Measurements from ENCODE around the gene SLC23A2.
A peak's percentile ranks its signal among the peaks of the same experiment; 100 is the strongest.
"Not testable (repeated sequence)": the region's sequence is repeated elsewhere in the genome, so short reads cannot be mapped to it uniquely, and the experiment has no call there.

Gene SLC23A2

DNA sequence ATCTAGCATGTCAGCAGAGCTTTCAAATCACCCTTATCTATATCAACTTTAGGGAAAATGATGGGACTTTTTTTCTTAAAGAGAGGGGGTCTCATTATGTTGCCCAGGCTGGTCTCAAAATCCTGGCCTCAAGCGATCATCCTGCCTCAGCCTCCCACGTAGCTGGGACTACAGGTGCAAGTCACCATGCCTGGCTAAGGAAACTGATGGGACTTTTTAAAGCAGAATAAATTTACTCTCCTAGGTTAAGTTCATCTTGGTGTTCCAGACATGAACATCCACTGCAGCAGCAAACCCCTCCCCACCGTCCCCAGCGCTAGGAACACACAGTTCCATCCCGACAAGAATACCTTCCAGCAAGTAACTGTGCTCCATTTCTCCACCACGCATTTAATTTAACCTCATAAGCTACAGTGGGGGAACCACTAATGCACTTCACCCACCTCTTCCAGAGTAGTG is 64.9 kb downstream of the SLC23A2 start:
- DNase-seq: no peak

DNA sequence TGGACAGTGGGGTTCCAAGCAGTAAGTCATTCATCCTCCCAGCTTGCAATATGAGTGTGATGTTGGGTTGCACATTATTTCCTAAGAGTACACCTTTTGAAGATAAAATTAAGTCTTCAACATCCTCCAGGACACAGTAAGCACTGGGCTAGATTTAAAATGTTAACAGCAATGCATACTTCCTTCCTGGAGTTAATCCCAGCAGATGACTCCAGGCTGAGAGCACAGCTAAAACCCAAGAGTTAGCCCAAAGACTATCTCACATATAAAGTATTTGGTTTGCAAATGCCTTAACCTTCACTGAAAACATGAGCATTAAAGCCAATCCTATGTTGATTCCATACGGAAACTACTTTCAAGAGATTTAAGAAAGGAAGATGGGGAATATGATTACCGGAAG is 69.2 kb downstream of the SLC23A2 start:
- no peak for DNase-seq

DNA sequence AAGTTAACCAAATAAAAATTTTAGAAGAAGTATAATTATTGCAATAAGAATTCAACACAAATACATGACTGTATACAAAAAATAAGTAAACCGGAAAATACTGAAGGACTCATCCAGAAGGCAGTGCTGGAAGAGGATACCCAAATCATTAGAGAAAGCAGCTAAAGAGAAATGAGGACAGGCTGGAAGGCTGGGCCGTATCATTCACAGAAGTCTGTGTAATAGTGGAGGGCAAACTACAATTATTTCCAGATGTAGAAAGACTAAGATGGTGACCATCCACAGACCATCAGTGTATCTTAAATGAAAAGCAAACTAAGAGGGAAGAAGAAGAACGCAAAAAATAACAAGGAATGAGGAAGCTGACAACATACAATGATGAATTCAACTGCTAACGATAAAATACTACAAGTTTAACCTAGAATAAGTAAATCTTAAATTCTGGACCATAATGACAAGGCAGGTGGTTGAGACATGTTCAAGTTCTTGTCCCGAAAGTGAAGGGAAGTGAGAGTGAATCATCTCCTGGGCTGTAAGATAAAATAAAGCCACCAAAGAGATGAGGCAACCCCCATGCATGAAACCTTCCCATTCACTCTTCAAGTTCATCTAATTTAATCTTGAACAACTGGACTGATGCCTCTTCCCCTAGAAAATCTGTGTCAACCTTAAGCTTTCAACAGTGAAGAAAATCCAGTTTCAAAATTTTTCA is 71.5 kb downstream of the SLC23A2 start:
- DNase-seq: no peak

DNA sequence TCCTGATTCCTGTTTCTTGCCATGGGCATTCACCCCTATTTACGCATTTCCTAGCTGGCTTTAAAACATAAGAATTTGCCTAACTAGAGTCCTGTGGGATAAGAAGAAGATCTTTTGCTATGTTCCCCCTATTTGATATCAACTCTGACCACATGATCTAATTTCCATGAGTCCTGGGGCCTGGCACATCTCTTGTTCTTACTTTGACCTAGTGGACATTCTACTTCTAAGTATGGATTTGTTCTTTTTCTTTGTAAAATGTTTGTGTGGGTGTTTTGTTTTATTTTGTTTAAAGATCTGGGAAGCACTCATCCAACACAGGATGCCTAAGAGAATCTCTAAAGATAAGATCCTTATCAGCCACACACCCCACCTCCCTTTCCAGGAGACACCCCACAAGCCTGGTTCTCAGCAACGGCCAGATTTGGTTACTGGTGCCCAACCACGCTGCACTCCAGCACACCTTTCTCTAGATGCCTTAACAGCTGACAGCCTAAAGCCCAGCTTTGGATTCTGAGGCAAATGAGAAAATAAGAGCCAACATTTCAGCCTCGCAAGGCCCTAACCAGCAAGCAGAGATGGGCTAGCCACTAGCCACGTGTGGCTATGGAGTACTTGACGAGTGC is 74.7 kb downstream of the SLC23A2 start:
- DNase-seq: no peak

DNA sequence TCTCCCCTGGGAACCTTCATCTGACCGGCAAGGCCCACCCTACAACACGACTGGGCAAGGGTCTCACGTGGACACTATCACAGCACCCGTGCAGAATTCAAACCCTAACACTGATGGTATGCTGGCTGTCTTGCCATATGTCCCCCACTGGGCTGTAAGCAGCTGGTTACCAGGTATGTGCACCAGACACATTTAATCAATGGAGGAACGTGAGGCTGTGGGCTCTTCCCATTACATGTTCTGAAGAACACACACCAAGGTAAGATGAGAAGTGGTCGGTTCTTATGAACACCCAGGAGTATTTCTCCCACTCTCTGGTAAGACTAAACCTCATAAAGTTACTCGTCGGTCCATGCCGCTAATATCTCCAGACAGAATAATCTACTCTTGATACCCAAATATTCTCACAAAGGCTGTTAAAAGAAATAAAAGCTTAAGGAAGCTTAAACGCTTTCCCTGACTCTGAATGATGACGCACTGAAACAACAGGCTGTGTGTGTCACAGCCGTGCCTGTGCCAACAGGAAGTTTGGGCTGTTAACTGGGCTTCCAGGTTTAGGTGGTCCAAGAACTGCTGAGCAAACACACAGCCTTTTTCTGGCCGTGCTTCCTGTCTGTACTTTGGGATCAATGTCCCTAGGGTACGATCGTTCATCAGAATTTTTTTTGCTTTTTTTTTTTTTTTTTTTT is 75.3 kb downstream of the SLC23A2 start:
- DNase-seq: peak in 3 of 14 donors; percentile 8 to 28 (median 24)

DNA sequence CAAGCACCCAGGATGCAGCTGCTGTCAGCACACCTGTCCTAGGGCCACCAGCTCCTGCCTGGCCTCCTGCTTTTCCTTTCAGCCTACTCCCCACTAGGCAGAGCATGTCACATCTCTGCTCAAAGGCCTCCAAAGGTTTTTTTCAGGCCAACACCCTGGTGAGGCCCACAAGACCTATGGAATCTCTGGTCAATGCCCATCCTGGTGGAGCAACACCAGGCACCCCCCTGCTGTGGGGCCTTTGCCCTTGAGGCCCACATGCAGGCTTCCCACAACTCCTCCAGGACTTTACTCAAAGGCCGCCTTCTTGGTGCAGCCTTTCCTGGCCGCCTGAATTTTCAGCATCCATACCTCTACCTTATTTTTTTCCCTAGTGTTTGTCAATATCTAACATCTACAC is 76.9 kb downstream of the SLC23A2 start:
- no peak for DNase-seq

DNA sequence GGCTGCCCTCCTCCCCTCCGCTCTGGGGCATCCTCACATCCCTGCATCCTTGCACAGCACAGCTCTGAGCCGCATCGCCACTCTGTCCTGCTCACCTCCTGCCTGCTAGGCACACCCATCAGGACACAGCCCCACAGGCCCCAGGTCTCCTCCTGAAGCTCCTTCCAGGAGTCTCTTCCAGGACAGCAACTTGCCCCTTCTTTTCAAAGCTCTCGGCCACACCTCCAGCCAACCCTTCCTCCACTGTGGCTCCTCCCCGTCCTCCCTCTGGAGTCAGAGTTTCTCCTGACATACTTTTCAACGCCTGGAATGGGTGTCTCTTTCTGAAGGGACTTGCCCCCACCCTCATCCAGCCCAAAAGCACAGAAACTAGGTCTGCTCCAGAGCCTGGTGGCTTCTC is 77.3 kb downstream of the SLC23A2 start:
- no peak for DNase-seq

DNA sequence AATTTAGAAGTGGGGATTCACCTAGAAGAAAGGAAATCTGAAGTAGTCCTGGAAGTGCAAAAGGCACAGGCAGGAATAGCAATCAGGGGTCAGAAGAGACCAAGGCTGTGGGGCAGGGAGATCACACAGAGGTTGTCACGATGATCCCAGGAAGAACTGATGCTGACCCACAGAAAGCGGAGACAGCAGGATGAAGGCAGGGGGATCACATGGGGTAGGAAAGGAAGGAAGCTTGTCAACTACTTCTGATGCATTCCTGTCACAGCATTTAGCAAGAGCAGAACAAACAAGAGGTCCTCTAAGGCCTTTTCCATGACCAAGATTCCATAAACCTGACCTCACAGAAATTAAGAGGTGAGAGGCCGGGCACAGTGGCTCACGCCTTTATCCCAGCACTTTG is 79.1 kb downstream of the SLC23A2 start:
- DNase-seq: no peak

DNA sequence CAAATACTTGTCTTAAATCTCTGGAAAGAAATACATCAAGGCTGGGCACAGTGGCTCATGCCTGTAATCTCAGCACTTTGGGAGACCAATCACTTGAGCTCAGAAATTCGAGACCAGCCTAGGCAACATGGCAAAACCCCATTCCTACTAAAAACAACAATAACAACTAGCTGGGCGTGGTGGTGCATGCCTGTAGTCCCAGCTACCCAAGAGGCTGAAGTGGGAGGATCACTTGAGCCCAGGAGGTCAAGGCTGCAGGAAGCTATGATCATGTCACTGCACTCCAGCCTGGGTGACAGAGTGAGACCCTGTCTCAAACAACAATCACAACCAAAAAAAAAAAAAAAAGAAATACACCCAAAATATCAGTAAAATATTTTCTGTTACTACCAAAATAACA is 80.0 kb downstream of the SLC23A2 start:
- DNase-seq: not testable (repeated sequence)

DNA sequence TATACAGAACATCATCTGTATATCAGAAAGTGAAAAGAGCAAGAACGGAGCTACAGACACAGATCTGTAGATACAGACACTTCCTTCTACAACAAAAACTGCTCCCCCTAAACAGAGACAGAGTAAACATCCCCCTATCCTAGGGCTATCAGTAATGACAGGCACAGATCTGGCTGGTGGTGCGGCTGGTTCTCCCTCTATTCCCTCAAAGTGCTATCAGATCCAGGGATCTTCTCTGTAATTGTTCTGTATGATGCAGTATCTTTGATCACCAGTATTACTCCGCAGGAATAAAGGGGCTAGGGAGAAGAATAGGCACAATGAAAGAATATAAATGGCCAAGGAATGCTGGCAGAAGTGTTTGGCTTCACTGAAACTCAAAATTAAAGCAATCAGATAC is 80.7 kb downstream of the SLC23A2 start:
- no peak for DNase-seq

DNA sequence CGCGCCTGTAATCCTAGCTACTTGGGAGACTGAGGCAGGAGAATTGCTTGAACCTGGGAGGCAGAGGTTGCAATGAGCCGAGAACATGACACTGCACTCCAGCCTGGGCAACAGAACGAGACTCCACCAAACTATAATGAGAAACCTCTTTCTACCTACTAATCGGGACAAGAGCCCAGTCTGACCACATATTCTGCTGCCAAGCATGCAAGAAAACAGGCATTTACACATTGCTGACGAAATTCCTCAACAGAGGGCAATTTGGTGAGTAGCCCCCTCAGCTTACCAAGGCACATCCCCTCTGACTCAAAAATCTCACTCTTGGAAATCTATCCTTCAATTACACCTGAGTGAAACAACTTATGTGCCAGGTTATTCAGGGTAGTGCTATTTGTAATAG is 81.2 kb downstream of the SLC23A2 start:
- no peak for DNase-seq

DNA sequence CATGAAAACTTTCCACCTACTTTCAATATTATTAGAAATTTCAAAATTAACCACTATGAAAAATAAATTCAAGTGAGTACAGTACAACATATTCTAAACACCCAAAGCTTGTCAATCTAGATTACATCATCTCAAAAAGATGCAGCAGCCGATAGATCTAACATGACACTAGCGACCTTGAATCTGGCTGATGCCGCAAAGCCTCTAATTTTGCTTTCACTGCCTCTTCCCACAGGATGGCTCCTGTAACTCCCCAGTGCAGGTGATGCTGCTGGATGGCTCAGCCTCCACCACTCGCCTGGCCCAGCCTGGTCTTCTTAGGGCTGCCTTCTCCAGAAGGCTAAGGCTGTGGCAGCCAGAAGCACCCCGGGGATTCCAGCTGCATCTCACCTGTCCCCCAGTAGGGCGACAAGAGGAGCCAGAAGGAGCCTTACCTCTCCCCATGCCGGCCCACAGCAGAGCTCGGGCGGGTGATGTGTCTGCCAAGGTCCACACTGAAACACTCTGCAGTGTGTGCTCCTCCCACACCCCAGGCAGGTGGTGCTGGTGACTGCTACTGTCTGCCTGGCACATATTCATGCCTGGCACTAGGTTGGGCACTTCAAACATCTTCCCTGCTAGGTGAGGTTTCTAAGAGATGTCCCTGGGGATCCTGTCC is 82.1 kb downstream of the SLC23A2 start:
- DNase-seq: peak in 1 of 14 donors; percentile 64

DNA sequence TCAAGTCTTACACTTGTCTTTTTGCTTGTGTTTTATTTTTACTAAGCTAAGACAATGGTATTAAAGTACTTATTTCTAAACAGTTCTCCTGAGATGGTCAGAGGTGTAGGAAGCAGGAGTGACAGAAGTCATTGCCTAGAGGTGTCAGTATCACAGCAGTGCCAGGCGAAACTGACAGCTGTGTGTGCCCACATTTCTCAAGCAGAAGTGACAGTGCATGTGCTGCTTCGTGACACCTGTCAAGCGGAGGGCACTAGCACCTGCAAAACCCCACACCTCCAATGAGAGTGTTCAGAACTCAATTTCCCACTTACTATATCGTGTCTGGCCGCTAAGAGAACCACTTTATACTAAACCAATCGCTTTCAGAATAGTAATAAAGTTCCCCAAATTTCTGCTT is 82.8 kb downstream of the SLC23A2 start:
- DNase-seq: no peak

DNA sequence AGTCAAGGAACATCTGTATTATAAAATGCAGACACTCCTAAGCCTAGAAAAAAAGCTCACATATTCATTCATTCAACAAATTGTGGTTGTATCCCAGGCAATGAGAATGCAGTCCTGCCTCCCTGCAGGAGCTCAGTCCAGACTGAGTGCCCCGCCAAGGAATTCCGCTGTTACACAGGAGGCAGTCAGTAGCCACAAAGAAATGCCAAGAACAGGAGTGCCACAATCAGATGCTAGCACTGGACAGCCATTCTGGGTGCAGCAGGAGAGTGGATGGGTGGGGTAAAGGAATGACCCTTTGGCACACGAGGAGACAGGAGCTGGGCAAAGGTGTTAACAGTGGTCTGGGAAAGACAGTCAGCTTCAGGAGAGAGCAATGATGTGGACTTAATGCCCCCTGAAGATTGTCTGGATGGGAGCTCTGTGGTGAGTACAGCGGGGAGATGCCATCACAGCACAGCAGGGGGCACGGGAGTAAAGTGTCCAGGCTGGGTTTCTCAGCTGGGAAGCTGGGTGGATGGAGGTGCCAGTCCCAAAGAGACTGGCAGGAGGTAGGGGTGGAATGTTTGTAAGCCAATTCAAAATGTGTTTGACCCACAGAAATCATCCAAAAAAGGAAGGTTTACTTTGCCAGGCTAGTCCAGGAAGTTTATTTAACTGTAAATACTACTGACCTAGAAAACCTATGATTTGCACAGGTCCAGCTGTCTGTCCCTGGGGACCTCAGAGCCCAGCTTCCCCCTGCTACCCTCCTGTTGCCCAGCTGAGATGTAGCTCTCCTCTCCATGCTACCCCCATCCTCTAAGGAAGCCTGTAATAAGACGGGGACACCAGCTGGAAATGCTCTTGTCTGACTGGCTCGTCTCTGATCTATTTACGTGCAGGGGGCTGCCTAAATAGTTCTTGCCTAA is 84.1 kb downstream of the SLC23A2 start:
- DNase-seq: peak in 4 of 14 donors; percentile 11 to 49 (median 30)

DNA sequence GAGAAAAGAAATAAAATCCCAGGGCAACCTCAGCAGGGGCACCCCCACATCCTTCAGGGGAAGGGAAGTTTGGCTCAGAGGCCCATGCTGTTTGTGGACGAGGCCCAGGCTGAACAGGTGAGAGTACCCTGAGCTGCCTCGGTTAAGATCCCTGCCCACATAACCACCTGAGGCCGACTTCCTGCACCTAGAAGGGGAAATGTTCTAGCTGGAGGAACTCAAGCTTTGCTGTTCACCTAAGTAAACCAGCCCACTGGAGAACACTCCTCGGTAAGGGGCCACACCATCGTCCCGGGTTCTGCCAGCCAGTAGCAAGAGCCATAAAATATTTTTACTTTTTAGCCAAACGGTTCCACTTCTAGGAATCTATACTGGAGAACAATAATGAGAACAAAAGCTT is 88.2 kb downstream of the SLC23A2 start:
- DNase-seq: no peak

DNA sequence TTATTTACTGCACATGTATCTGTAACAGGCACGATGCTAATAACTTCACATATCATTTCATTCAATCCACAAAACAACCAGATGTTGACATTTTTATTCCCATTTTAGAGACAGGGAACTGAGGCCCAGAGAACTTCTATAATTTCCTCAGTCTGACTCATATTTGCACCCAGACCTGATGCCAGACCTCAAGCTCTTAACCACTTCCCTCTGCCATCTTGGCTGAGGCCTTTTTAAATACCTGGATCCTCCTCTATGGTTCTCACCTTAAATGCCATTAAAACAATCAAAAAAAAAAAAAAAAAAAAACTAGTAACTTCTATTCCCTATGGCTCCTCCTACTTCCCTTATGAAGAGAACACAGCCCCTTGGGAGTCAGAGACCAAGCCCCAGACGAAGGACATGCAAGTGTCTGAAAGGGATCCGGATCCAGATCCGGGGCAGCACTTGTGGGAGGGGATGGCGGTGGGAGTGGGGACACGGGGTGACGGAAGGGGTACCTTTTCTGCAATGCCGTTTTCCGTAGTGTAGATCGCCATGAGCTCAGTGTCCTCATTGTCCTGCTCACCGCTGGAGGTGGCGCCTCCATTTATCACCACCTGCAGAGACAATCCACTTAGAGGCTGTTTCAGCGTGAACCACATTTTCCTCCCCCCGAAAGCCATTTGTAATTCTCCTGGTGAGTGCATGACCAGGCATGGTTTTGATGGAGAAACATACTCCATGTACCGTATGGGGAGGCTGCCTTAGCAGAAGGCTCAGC is 88.7 kb downstream of the SLC23A2 start:
- no peak for DNase-seq

DNA sequence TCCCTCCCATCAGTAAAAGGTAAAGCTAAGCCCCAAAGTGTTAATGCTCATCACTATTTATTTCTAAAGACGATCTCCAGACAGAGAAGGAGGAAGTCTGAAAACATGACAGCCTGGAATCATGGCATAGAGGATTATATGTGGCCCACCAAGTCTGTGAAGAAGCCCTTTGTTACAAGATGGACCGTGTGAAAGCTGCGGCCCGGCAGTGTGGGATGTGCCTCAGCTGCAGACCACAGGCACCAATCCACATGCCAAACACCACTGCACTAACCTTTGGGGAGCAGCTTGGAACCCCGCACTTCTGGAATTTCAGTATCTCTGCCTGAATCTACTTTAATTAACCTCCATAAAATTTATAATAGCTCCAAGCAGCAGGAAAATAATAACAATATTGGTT is 90.4 kb downstream of the SLC23A2 start:
- DNase-seq: no peak

DNA sequence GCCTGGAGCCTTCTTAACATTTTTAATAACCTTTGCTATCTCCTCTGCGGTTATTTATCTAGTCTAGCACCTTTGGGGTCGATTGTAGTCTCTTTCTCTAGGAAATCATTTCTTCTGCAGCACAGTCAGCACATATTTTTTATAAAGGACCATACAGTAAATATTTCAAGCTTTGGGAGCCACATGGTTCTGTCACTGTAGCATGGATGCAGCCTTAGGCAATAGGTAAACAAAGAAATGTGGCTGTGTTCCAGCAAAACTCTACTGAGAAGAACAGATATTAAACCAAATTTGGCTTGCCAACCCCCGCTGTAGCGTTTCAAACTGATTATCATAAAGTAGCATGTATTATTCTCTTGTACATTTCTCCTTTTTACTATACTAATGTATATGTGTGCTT is 95.7 kb downstream of the SLC23A2 start:
- no peak for DNase-seq

DNA sequence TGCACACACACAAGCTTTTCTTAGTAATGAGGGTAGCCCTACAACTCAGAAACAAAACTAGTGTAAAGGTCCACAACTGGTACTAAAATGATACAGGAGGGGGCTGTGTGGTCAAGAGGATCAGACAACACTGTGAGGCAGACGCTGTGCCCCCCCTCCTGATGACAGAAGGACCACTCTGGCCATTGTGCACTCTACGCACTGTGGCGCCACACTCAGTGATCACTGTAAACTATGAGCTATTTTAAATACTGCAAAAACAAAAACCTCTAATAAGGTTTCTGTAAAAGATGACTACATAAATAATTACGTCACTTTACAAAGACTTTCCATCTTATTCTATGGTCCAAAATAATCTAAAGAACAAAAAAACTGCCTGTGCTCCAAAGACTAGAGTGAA is 96.1 kb downstream of the SLC23A2 start:
- no peak for DNase-seq

DNA sequence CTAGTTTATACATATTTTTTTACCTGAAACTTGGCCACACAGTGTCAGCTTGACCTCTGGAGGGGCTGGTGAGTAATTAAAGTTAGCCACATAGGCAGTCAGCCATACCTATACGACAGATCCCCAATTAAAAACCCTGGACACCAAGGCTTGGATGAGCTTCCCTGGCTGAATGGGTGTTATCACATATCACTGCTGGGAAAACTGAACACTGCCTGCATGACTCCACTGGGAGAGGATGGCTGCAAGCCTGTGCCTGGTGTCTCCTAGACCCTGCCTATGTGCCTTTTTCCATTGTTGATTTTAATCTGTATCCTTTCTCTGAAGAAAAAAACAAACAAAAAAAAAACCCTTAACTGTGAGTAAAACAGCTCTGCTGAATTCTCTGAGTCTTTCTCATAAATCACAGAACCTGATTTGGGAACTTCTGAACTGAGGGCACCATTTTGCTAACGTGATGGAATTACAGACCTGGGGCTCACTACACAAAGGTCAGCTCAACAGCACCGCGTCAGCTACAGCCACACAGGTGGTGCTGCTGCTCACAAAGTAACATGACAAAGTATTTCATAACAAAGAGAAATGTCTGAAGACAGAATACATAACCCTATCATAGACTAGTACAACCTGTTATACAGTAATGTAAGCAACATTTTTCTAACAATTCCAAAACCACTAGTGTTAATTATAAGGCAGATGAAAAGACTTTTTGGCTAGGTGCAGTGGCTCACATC is 97.0 kb downstream of the SLC23A2 start:
- no peak for DNase-seq

DNA sequence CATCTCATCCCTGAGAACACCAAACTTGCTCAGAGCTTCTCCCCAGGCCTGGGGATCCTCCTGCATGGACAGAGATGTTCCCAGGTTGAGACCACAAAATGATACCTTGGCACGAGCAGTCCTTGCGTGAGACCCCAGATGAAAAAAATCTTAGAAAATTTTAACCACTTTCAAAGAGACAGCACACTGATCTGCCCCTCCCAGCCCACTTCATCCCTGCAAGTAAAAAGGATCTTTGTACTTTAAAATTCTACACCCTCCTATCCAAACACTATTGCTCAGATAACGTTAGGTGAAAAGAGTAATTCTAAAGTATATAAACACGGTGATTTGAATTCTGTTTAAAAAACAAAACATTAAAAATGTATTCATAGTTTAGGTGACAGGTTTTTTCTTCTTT is 98.5 kb downstream of the SLC23A2 start:
- no peak for DNase-seq
